Measurements from ENCODE around the gene ATP8B3.

DNA sequence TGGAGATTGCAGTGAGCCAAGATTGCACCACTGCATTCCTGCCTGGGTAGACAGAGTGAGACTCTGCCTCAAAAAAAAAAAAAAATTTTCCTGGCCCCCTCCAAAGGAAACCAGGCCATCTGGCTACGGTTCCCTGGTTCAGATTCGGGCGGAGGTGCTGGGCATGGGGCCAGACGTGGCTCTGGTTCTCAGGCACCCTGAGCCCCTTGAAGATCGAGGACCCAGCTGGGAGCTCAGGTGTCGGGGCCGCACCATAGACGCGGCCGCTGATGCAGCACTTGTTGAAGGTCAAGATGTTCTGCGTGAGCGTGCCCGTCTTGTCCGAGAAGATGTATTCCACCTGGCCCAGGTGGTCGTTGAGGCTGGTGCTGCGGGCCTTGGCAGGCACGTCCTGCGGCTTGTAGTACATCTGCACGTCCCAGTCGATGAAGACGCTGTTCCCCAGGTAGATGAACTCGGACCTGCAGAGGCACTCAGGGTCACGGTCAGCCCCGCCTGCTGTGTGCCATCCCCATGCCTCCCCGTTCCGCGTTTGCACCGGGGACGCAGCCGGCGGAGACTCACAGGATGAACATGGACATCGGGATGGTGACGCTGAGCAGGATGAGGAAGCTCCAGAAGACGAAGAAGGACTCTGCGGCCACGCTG, 12.3 kb downstream of the ATP8B3 start:
- no peak for TF ChIP-seq POLR2A (IDR thresholded peaks at IDR 0.05)
- TF ChIP-seq, protein P1, sequence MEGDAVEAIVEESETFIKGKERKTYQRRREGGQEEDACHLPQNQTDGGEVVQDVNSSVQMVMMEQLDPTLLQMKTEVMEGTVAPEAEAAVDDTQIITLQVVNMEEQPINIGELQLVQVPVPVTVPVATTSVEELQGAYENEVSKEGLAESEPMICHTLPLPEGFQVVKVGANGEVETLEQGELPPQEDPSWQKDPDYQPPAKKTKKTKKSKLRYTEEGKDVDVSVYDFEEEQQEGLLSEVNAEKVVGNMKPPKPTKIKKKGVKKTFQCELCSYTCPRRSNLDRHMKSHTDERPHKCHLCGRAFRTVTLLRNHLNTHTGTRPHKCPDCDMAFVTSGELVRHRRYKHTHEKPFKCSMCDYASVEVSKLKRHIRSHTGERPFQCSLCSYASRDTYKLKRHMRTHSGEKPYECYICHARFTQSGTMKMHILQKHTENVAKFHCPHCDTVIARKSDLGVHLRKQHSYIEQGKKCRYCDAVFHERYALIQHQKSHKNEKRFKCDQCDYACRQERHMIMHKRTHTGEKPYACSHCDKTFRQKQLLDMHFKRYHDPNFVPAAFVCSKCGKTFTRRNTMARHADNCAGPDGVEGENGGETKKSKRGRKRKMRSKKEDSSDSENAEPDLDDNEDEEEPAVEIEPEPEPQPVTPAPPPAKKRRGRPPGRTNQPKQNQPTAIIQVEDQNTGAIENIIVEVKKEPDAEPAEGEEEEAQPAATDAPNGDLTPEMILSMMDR (IDR thresholded peaks at IDR 0.05) = no peak

Measured in Peyer's patch (tissue), 4 donors.